ENCODE data around the gene PPP6R2.

DNA sequence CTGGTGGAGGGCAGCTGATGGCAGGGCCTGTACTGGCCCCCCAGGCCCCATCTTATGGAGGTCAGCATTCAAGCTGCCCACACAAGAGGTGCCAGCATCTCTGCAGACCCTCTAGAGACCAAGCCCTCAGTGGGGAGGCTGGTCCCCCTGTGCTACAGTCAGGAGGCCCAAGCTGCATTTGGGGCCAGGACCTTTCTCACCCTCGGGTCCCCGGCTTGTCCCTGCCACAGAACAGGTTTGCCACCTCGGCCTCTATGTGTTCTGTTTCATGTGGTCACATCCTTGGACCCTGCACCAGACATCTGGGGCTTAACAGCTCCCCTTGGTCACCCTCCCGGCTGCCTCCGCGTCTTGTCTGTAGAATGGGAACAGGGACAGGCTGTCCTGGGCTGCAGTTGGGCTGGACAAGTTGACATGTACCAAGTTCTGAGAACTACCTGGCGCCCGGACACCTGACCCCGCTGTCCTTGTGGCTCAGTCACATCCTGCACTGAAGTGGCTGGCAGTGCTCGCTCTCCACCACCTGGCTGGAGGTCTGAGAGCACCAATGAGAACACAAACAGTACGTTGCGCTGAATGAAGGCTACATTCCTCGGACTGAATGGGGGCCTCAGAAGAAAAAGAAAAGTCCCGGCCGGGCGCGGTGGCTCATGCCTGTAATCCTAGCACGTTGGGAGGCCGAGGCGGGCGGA lies 33.0 kb upstream of the PPP6R2 start:
- no peak for TF ChIP-seq EZH2 (IDR thresholded peaks at IDR 0.05)
- TF ChIP-seq, protein P1, sequence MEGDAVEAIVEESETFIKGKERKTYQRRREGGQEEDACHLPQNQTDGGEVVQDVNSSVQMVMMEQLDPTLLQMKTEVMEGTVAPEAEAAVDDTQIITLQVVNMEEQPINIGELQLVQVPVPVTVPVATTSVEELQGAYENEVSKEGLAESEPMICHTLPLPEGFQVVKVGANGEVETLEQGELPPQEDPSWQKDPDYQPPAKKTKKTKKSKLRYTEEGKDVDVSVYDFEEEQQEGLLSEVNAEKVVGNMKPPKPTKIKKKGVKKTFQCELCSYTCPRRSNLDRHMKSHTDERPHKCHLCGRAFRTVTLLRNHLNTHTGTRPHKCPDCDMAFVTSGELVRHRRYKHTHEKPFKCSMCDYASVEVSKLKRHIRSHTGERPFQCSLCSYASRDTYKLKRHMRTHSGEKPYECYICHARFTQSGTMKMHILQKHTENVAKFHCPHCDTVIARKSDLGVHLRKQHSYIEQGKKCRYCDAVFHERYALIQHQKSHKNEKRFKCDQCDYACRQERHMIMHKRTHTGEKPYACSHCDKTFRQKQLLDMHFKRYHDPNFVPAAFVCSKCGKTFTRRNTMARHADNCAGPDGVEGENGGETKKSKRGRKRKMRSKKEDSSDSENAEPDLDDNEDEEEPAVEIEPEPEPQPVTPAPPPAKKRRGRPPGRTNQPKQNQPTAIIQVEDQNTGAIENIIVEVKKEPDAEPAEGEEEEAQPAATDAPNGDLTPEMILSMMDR (IDR thresholded peaks at IDR 0.05), result no peak
